Stimulated activated CD4-positive, alpha-beta T cell treated with anti-CD3 and anti-CD28 coated beads, Interleukin-15, amount 100 ng/mL, for 1 hour (primary cell): ENCODE results near the gene BSCL2.
"Not testable (repeated sequence)": the region's sequence is repeated elsewhere in the genome, so short reads cannot be mapped to it uniquely, and the experiment has no call there.

Source experiments
- DNase-seq, 2 donors: peaks; one replicate each; pipeline ENCODE4 v3.0.0-alpha.2; 2020; ENCODE audit warnings: low read depth in 1 of 2, low spot score in 1 of 2

BSCL2 gene

GRCh38 chr11:62688491-62688890 lies 18.7 kb downstream of the BSCL2 start:
- no peak for DNase-seq

GRCh38 chr11:62687508-62688396 lies 19.5 kb downstream of the BSCL2 start:
- no peak for DNase-seq

GRCh38 chr11:62682518-62682917 lies 24.7 kb downstream of the BSCL2 start:
- DNase-seq, result no peak

- DNase-seq, result no peak
These were observed 26.4 kb downstream of the BSCL2 start for GRCh38 chr11:62680825-62681240.

GRCh38 chr11:62678770-62679696 lies 28.2 kb downstream of the BSCL2 start, which contains the start of gene UBXN1:
Gene UBXN1, minus strand, starts transcription at chr11:62679073. Its CDS starts 150 bp downstream, at chr11:62678923.
- DNase-seq, result peak; percentile 59 to 71

GRCh38 chr11:62678433-62678769 lies 28.8 kb downstream of the BSCL2 start:
- no peak for DNase-seq

- no peak for DNase-seq
These were observed 29.5 kb downstream of the BSCL2 start for GRCh38 chr11:62677714-62678113.

- no peak for DNase-seq
These were observed 30.1 kb downstream of the BSCL2 start for GRCh38 chr11:62677156-62677555.

- no peak for DNase-seq
These were observed 30.5 kb downstream of the BSCL2 start for GRCh38 chr11:62676698-62677097.

GRCh38 chr11:62675415-62675814 lies 31.8 kb downstream of the BSCL2 start:
- not testable (repeated sequence) for DNase-seq

GRCh38 chr11:62673196-62673525 lies 34.1 kb downstream of the BSCL2 start:
- DNase-seq, result no peak

- DNase-seq, result peak; percentile 46 to 56
These were observed 35.4 kb downstream of the BSCL2 start, which contains the start of the genes LBHD1 and UQCC3 for GRCh38 chr11:62671608-62672389. Gene LBHD1, minus strand, starts transcription at chr11:62672267. Its CDS starts 2,236 bp downstream, at chr11:62670031. Gene UQCC3, plus strand, starts transcription at chr11:62671673. Its CDS starts 73 bp downstream, at chr11:62671746.

GRCh38 chr11:62671236-62671607 lies 36.0 kb downstream of the BSCL2 start:
- no peak for DNase-seq

GRCh38 chr11:62669420-62670161 lies 37.6 kb downstream of the BSCL2 start:
- no peak for DNase-seq

GRCh38 chr11:62667460-62667859 lies 39.8 kb downstream of the BSCL2 start:
- DNase-seq, result no peak

- DNase-seq, result no peak
These were observed 40.8 kb downstream of the BSCL2 start for GRCh38 chr11:62666259-62666926.

- peak in 1 of 2 donors; percentile 52 for DNase-seq
These were observed 41.5 kb downstream of the BSCL2 start for GRCh38 chr11:62665599-62666258.

- peak; percentile 93 to 94 for DNase-seq
These were observed 42.1 kb downstream of the BSCL2 start, which contains the start of the genes C11orf98 and CSKMT for GRCh38 chr11:62665075-62665598. Gene C11orf98, minus strand, starts transcription at chr11:62665210. Its CDS starts 41 bp downstream, at chr11:62665169. Gene CSKMT, plus strand, starts transcription at chr11:62665312. Its CDS starts 568 bp downstream, at chr11:62665880.
